Cardiac muscle cell (in vitro differentiated cells and primary cell): ENCODE data around the gene ZMYND11. TPM values are rescaled to one million over a fixed set of nuclear protein-coding genes. Genes with fewer than 3 reads are reported as not detected.

Experiments
- DNase-seq, 2 donors: peaks; one replicate each; pipeline versions ENCODE4 v3.0.0 to v3.0.0-alpha.2; 2010 to 2017; ENCODE audit warnings: low read depth in 1 of 2, low spot score in 1 of 2
- H3K27ac ChIP-seq: fragments of 200-600 bp; sonication (generic); 2 replicates; pipeline ENCODE4 v1.5.1; 2016
- H3K27me3 ChIP-seq: fragments of 200-600 bp; sonication (generic); 2 replicates; pipeline ENCODE4 v1.6.0; 2016; ENCODE audit warnings: control low read depth
- H3K36me3 ChIP-seq: fragments of 200-600 bp; sonication (generic); 2 replicates; pipeline ENCODE4 v1.5.1; 2016; ENCODE audit warnings: control low read depth
- H3K4me1 ChIP-seq: fragments of 200-600 bp; sonication (generic); 2 replicates; pipeline ENCODE4 v1.8.1; 2017; ENCODE audit warnings: low read depth, mild to moderate bottlenecking, mixed run types
- H3K4me3 ChIP-seq: fragments of 200-600 bp; sonication (generic); 2 replicates; pipeline ENCODE4 v1.5.1; 2016; ENCODE audit warnings: mild to moderate bottlenecking
- H3K9me3 ChIP-seq: fragments of 200-600 bp; sonication (generic); 2 replicates; pipeline ENCODE4 v1.5.1; 2017; ENCODE audit warnings: low read depth, mild to moderate bottlenecking, control low read depth
- polyA plus RNA-seq: library from polyadenylated mRNA; unstranded; fragments of >200 nt; fragmentation: Nextera tagmentation; extraction: Ambion mirVana; gene quantifications from 2 replicates; pipeline ENCODE4 v1.2.1, GENCODE V29; 2016
- total RNA-seq: library from RNA; depleted of rRNA; stranded (reverse); fragments of >200 nt; gene quantifications from 2 replicates; pipeline ENCODE4 v1.2.3, GENCODE V29; 2016
- TF ChIP-seq, protein P1 (sequence below): IDR thresholded peaks from 2 replicates; pipeline ENCODE4 v1.5.1; 2012; ENCODE audit warnings: low read depth, mild to moderate bottlenecking, low read length

ZMYND11 gene
- total and polyA plus RNA-seq, 2 experiments from 2014 or later = 34.3 to 65.8 TPM

DNA sequence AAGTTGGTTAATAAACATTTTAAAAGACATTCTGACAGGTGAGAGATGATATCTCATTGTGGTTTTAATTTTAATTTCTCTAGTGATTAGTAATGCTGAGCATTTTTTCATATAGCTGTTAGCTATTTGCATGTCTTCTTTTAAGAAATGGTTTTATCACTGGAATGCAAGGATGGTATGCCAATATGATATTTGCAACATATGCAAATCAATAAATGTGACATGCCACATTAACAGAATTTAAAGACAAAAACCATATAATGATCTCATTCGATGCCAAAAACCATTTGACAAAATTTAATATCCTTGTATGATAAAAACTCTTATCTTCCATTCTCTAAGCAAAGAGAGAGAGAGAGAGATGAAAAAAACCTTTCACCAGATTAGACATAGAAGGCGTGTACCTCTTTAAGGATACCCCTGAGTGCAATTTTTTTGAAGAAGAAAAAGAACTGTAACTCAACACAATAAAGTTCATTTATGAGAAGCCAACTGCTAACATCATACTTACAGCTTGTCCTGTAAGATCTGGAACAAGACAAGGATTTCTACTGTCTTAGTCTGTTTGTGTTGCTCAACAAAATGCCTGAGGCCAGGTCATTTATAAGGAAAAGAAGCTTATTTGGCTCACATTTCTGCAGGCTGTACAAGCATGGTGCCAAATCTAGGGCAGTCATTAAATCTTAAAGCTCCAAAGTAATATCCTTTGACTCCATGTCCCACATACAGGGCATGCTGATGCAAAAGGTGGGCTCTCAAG is 39.7 kb upstream of the ZMYND11 start:
- no peaks in the 10 kb centered on the region for H3K36me3 ChIP-seq
- no peak for DNase-seq
- H3K4me1 ChIP-seq = no peaks in the 10 kb centered on the region
- no peak overlapping the region for H3K27ac ChIP-seq
- no peaks in the 10 kb centered on the region for H3K27me3 ChIP-seq
- TF ChIP-seq, protein P1, sequence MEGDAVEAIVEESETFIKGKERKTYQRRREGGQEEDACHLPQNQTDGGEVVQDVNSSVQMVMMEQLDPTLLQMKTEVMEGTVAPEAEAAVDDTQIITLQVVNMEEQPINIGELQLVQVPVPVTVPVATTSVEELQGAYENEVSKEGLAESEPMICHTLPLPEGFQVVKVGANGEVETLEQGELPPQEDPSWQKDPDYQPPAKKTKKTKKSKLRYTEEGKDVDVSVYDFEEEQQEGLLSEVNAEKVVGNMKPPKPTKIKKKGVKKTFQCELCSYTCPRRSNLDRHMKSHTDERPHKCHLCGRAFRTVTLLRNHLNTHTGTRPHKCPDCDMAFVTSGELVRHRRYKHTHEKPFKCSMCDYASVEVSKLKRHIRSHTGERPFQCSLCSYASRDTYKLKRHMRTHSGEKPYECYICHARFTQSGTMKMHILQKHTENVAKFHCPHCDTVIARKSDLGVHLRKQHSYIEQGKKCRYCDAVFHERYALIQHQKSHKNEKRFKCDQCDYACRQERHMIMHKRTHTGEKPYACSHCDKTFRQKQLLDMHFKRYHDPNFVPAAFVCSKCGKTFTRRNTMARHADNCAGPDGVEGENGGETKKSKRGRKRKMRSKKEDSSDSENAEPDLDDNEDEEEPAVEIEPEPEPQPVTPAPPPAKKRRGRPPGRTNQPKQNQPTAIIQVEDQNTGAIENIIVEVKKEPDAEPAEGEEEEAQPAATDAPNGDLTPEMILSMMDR = no peak
- no peak overlapping the region for H3K4me3 ChIP-seq
- H3K9me3 ChIP-seq = no peaks in the 10 kb centered on the region

DNA sequence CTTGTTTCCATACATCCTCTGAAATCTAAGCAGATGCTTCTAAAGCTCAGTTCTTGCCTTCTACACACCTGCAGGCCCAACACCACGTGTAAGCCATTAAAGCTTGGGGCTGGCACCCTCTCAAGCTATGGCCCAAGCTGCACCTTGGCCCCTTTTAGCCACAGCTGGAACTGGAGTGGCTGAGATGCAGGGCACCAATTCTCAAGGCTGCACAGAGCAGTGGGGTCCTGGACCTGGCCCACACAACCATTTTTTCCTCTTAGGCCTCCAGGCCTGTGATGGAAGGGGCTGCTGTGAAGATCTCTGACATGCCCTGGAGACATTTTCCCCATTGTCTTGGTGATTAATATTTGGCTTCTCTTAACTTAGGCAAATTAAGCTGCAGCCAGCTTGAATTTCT is 38.8 kb upstream of the ZMYND11 start:
- DNase-seq = no peak
- H3K9me3 ChIP-seq = no peaks in the 10 kb centered on the region
- no peak overlapping the region for H3K27ac ChIP-seq
- no peaks in the 10 kb centered on the region for H3K4me1 ChIP-seq
- H3K27me3 ChIP-seq = no peaks in the 10 kb centered on the region
- TF ChIP-seq, protein P1 = no peak
- H3K4me3 ChIP-seq = no peak overlapping the region
- H3K36me3 ChIP-seq = no peaks in the 10 kb centered on the region

DNA sequence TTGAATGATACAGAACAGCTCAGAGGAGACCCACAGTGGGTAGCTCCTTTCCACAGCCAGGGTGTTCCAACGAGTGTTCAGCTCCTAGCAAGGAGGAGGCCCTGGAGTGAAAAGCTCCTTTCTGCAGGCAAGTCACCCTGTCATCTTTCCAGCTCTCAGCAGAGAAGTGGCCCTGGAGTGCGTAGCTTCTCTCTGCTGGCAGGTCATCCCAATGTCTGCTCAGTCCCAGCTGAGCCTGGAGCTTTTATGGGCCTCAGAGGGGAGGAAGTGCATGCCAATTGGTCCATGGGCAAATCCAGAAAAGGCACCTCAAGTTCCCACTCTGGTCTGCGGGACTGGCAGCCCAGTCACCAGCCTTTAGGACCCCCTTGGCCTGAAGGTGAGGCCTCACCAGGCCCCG is 30.8 kb upstream of the ZMYND11 start:
- DNase-seq = no peak
- no peaks in the 10 kb centered on the region for H3K4me1 ChIP-seq
- no peaks in the 10 kb centered on the region for H3K27me3 ChIP-seq
- no peak overlapping the region for H3K27ac ChIP-seq
- TF ChIP-seq, protein P1 = no peak
- no peak overlapping the region for H3K4me3 ChIP-seq
- no peaks in the 10 kb centered on the region for H3K9me3 ChIP-seq
- no peaks in the 10 kb centered on the region for H3K36me3 ChIP-seq

DNA sequence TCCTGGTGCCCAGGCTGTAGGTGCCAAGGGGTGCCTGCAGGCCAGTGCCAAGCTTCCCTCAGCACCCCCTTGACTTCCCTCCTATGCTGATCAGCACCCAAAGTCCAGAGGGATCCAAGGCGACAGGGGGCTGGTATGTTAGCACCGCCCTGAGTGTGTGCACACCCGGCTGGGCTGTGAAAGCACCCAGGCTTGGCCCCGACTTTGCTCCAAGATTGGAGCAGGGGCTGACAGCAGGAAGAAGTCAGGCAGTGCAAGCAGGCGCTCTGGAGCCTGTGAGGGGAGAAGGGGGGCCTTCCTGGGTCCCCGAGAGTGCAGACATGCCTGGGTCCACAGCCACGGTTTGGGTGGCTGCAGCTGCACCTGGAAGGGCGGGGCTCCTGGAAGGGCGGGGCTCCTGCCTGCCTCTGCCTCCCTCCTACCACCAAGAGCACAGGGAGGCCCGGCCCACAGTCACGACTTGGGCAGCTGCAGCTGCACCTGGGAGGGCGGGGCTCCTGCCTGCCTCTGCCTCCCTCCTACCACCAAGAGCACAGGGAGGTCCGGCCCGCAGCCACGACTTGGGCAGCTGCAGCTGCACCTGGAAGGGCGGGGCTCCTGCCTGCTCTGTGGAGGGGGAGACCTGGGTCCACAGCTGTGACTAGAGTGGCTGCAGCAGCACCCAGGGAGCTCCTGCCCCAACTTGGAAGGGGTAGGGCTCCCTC is 30.2 kb upstream of the ZMYND11 start:
- H3K27me3 ChIP-seq = no peaks in the 10 kb centered on the region
- H3K27ac ChIP-seq = no peak overlapping the region
- H3K36me3 ChIP-seq = no peaks in the 10 kb centered on the region
- H3K4me3 ChIP-seq = no peak overlapping the region
- no peaks in the 10 kb centered on the region for H3K9me3 ChIP-seq
- H3K4me1 ChIP-seq = no peaks in the 10 kb centered on the region
- DNase-seq = no peak
- TF ChIP-seq, protein P1 = no peak

DNA sequence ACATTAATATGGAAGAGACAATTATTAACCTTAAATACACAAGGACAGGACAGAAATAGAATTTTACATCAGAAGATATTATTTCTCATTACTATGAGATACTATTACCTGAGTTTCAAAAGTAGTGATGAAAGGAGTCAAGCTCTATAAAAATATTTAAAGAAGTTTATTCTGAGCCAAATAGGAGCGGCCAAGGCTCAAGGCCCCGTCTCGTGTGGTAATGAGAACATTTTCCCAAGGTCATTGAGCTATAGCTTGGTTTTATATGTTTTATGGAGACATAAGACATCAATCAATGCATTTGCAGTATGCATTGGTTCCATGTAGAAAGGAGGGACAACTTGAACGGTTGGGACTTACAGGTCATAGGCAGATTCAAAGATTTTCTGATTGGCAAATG is 29.4 kb upstream of the ZMYND11 start:
- Histone ChIP-seq H3K27ac (no peak overlapping the region), H3K4me1 (no peaks in the 10 kb centered on the region), H3K27me3 (no peaks in the 10 kb centered on the region), H3K4me3 (no peak overlapping the region), H3K9me3 (no peaks in the 10 kb centered on the region), H3K36me3 (no peaks in the 10 kb centered on the region)
- no peak for DNase-seq
- TF ChIP-seq, protein P1 = no peak
